HCEC 1CT (cell line): ENCODE measurements around the gene POC1B.

Source experiments
- DNase-seq: peaks from one replicate; pipeline ENCODE4 v3.0.0-alpha.2; 2017

Gene POC1B

GRCh38 chr12:89538897-89539296 lies 13.1 kb upstream of the POC1B start:
- no peak for DNase-seq

GRCh38 chr12:89537389-89537788 lies 11.5 kb upstream of the POC1B start:
- DNase-seq: no peak

- DNase-seq: peak; percentile 51
Observed at GRCh38 chr12:89529738-89530137, 3.9 kb upstream of the POC1B start.

- no peak for DNase-seq
Observed at GRCh38 chr12:89528434-89528833, 2.6 kb upstream of the POC1B start.

GRCh38 chr12:89525305-89525823 lies 483 bp downstream of the POC1B start:
- DNase-seq: peak; percentile 11

GRCh38 chr12:89524541-89525304 lies 1.1 kb downstream of the POC1B start, which contains the start of gene GALNT4:
GALNT4 (minus strand) TSS chr12:89524796; CDS start chr12:89524549, 247 bp downstream.
- peak; percentile 81 for DNase-seq

GRCh38 chr12:89523843-89524540 lies 1.9 kb downstream of the POC1B start:
- DNase-seq: no peak

GRCh38 chr12:89523393-89523792 lies 2.5 kb downstream of the POC1B start:
- DNase-seq: no peak

- DNase-seq: peak; percentile 22
Observed at GRCh38 chr12:89521364-89522223, 4.3 kb downstream of the POC1B start.

GRCh38 chr12:89517720-89518119 lies 8.1 kb downstream of the POC1B start:
- DNase-seq: no peak

- no peak for DNase-seq
Observed at GRCh38 chr12:89516633-89517032, 9.2 kb downstream of the POC1B start.

- DNase-seq: no peak
Observed at GRCh38 chr12:89514751-89515150, 11.1 kb downstream of the POC1B start.

GRCh38 chr12:89513544-89513943 lies 12.3 kb downstream of the POC1B start:
- DNase-seq: no peak

- DNase-seq: no peak
Observed at GRCh38 chr12:89507015-89507824, 18.6 kb downstream of the POC1B start.

- no peak for DNase-seq
Observed at GRCh38 chr12:89506050-89506449, 19.8 kb downstream of the POC1B start.

GRCh38 chr12:89504560-89505346 lies 21.1 kb downstream of the POC1B start:
- peak; percentile 76 for DNase-seq

- no peak for DNase-seq
Observed at GRCh38 chr12:89501793-89502192, 24.1 kb downstream of the POC1B start.

- no peak for DNase-seq
Observed at GRCh38 chr12:89499857-89500256, 26.0 kb downstream of the POC1B start.

- DNase-seq: no peak
Observed at GRCh38 chr12:89497467-89497866, 28.4 kb downstream of the POC1B start.

- DNase-seq: no peak
Observed at GRCh38 chr12:89497005-89497404, 28.8 kb downstream of the POC1B start.
